GM23338 (cell line): ENCODE data around the gene JMJD1C.

Experiments used
- CREB1 ChIP-seq: fragments of 250-450 bp; sonication (Bioruptor Pico); IDR thresholded peaks from 2 replicates; pipeline ENCODE4 v1.5.0; 2020; ENCODE audit warnings: low read depth, mild to moderate bottlenecking, moderate library complexity
- EZH2 ChIP-seq: fragments of 200-600 bp; sonication (generic); IDR thresholded peaks from one replicate; pipeline ENCODE4 v1.8.0; 2017; ENCODE audit warnings: antibody characterized with exemption, mild to moderate bottlenecking, low read depth; ENCODE audit not compliant: unreplicated experiment
- NANOG ChIP-seq: IDR thresholded peaks from 2 replicates; pipeline ENCODE4 v1.6.1; 2016; ENCODE audit warnings: antibody characterized with exemption, borderline replicate concordance
- POLR2AphosphoS5 ChIP-seq: IDR thresholded peaks from 2 replicates; pipeline ENCODE4 v1.6.1; 2016; ENCODE audit warnings: antibody characterized with exemption, low read depth
- TF ChIP-seq, protein P1 (sequence below), 2 experiments: fragments of 200-600 bp in 1 of 2; sonication (generic) in 1 of 2; conservative IDR thresholded peaks; 2 replicates each; pipeline versions ENCODE4 v1.5.1 to v1.6.1; 2016 to 2017; ENCODE audit warnings: antibody characterized with exemption in 2 of 2, low read depth in 2 of 2, mild to moderate bottlenecking in 2 of 2, moderate library complexity in 1 of 2

DNA sequence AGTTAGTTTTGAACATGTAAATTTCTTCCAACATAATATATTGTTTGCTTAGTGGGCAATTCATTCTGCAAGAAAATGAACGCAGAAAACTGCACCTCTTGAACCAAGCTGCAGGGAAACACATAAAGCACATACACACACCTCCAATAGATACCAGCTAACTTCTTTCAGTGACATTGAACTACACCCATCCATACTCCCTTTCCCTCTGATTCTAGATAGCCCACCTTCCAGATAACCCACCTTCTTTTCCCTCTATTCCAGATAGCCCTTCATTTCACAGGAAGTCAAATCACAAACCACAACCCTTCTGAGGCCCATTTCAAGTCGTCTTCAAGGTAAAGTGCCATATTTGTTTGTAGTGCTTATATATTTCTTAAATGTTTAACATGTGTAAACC, 304.2 kb downstream of the JMJD1C start:
- TF ChIP-seq, protein P1, sequence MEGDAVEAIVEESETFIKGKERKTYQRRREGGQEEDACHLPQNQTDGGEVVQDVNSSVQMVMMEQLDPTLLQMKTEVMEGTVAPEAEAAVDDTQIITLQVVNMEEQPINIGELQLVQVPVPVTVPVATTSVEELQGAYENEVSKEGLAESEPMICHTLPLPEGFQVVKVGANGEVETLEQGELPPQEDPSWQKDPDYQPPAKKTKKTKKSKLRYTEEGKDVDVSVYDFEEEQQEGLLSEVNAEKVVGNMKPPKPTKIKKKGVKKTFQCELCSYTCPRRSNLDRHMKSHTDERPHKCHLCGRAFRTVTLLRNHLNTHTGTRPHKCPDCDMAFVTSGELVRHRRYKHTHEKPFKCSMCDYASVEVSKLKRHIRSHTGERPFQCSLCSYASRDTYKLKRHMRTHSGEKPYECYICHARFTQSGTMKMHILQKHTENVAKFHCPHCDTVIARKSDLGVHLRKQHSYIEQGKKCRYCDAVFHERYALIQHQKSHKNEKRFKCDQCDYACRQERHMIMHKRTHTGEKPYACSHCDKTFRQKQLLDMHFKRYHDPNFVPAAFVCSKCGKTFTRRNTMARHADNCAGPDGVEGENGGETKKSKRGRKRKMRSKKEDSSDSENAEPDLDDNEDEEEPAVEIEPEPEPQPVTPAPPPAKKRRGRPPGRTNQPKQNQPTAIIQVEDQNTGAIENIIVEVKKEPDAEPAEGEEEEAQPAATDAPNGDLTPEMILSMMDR (conservative IDR thresholded peaks at IDR 0.05; ENCODE audit: low read depth in 2 of 2): no peak
- TF ChIP-seq EZH2 (no peak), CREB1 (CRISPR knock-in tag) (no peak), POLR2AphosphoS5 (no peak), NANOG (no peak)
